Measurements from ENCODE around the gene GPR27. TPM values are rescaled to one million over a fixed set of nuclear protein-coding genes. Genes with fewer than 3 reads are reported as not detected.

Gene GPR27, protein sequence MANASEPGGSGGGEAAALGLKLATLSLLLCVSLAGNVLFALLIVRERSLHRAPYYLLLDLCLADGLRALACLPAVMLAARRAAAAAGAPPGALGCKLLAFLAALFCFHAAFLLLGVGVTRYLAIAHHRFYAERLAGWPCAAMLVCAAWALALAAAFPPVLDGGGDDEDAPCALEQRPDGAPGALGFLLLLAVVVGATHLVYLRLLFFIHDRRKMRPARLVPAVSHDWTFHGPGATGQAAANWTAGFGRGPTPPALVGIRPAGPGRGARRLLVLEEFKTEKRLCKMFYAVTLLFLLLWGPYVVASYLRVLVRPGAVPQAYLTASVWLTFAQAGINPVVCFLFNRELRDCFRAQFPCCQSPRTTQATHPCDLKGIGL
- 2.7 TPM for total RNA-seq
- polyA plus RNA-seq: 3.3 TPM

DNA sequence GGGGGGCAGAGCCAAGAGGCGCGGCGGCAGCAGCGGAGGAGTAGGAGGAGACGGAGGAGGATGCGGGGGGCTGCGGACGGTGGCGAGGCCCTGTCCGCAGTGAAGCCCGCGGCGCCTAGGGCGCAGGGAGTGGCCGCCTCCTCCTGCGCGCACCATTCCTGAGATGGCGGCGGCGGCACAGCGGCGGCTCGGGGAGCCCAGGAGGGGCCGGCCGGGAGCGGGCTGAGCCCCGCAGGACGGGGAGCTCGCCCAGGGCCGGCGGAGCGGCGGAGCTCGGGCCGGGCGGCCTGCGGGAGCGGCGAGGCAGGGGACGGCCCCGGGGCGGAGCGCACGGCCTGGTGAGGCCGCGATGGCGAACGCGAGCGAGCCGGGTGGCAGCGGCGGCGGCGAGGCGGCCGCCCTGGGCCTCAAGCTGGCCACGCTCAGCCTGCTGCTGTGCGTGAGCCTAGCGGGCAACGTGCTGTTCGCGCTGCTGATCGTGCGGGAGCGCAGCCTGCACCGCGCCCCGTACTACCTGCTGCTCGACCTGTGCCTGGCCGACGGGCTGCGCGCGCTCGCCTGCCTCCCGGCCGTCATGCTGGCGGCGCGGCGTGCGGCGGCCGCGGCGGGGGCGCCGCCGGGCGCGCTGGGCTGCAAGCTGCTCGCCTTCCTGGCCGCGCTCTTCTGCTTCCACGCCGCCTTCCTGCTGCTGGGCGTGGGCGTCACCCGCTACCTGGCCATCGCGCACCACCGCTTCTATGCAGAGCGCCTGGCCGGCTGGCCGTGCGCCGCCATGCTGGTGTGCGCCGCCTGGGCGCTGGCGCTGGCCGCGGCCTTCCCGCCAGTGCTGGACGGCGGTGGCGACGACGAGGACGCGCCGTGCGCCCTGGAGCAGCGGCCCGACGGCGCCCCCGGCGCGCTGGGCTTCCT lies at the start of gene GPR27:
TSS of gene GPR27 (plus strand) at position 155 of the 909 bp plus-strand sequence. CDS start at position 350, 195 bp downstream.
- Histone ChIP-seq H3K36me3 (ENCODE audit: insufficient read depth) (no peaks in the 10 kb centered on the region), H3K4me1 (ENCODE audit: insufficient read depth) (no peaks in the 10 kb centered on the region), H3K4me3 (ENCODE audit: low read depth, low read length) (peak within 1 kb of the TSS; percentile 84), H3K27ac (ENCODE audit: low read depth) (no peak within 1 kb of the TSS)
- DNase-seq (ENCODE audit: extremely low spot score): no peak
- under 1% methylated on average over 131 of the region's 131 CpGs for WGBS

DNA sequence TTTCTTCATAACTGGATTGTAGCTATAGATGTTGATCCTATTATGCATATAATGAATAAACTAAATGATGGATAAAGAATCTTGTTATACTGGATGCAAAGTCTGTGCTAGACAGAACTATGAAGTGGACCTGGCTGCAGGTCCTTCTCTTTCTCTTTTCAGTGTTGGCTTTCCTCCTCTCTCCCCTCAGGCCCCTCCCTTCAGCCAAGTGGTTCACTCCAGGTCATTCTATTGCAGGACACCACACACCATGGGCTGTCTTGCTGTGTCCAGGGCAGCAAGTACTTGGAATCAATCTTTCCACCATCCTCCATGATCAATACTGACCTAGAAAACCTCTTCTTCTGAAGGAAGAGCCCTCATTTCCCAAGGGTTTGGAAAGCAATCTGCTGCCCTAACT lies 48.7 kb upstream of the GPR27 start:
- no peak for DNase-seq (ENCODE audit: extremely low spot score)
- Histone ChIP-seq H3K4me3 (ENCODE audit: low read depth, low read length) (no peak overlapping the region), H3K36me3 (ENCODE audit: insufficient read depth) (no peaks in the 10 kb centered on the region), H3K27ac (ENCODE audit: low read depth) (no peak overlapping the region), H3K4me1 (ENCODE audit: insufficient read depth) (no peaks in the 10 kb centered on the region)

DNA sequence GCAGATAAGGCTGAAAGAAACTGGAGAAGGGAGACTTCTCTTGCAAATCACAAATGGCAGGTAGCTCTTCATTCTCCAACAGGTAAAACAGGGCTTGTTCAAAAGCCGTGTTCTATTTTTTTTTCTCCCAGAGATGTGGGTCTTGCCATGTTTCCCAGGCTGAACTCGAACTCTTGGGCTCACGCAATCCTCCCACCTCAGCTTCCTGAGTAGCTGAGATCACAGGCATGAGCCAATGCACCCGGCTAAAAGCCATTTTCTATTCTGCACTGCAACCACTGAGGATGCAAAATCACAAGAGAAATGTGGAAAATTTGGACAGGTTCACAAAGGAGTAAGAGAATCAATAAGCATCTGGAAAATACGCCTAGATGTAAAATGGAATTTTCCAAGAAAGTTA lies 48.0 kb upstream of the GPR27 start:
- Histone ChIP-seq H3K36me3 (ENCODE audit: insufficient read depth) (no peaks in the 10 kb centered on the region), H3K27ac (ENCODE audit: low read depth) (no peak overlapping the region), H3K4me3 (ENCODE audit: low read depth, low read length) (no peak overlapping the region), H3K4me1 (ENCODE audit: insufficient read depth) (no peaks in the 10 kb centered on the region)
- DNase-seq (ENCODE audit: extremely low spot score): no peak
- 92% methylated on average over 5 of the region's 5 CpGs for WGBS

DNA sequence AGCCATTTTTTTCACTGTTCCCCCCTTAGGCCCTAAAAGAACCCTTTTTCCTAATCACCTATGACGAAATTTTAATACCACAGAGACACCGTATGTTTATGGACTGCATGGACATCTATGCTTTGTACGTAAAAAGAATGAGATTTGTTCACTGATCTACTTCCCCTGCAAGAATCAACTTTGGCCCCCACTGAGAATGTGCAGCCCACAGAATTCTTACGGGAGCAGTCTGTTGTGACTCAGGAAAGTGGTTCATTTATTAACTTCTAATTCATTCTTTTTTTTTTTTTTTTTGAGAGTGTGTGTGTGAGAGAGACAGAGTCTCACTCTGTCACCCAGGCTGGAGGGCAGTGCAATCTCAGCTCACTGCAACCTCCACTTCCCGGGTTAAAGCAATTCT lies 46.1 kb upstream of the GPR27 start:
- Histone ChIP-seq H3K4me3 (ENCODE audit: low read depth, low read length) (no peak overlapping the region), H3K4me1 (ENCODE audit: insufficient read depth) (no peaks in the 10 kb centered on the region), H3K27ac (ENCODE audit: low read depth) (no peak overlapping the region), H3K36me3 (ENCODE audit: insufficient read depth) (no peaks in the 10 kb centered on the region)
- 89% methylated on average over 5 of the region's 5 CpGs for WGBS
- DNase-seq (ENCODE audit: extremely low spot score): no peak

DNA sequence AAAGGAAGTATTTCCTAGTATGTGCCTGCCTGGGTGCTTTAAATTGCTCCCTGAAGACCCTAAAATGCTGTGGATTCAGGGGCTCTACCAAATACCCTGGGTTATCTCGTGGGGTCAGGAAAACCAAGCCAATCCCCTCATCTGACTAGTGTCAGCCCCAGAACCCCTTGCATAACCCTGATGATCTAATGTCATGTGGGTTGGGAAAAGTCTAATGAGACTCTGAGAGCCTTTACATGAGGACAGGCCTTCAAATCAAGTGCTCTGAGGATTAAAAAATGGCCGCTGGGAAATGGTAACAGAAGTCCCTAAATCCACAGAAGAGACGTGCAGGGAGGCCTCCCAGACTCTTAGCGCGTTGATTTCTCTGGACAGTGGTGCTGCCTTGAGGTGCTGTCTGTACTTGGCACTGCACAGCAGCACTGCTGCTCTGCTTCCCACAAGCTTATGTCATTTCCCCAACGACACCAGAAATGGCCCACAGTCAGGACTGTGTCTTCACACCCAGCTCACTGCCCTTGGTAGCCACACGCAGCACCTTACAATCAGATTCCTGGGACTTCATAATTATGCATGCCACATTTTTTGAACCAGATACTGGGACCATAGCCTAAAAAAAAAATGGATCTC lies 45.1 kb upstream of the GPR27 start:
- Histone ChIP-seq H3K4me1 (ENCODE audit: insufficient read depth) (no peaks in the 10 kb centered on the region), H3K27ac (ENCODE audit: low read depth) (no peak overlapping the region), H3K36me3 (ENCODE audit: insufficient read depth) (no peaks in the 10 kb centered on the region), H3K4me3 (ENCODE audit: low read depth, low read length) (no peak overlapping the region)
- WGBS: 82% methylated on average over 7 of the region's 7 CpGs
- DNase-seq (ENCODE audit: extremely low spot score): no peak

DNA sequence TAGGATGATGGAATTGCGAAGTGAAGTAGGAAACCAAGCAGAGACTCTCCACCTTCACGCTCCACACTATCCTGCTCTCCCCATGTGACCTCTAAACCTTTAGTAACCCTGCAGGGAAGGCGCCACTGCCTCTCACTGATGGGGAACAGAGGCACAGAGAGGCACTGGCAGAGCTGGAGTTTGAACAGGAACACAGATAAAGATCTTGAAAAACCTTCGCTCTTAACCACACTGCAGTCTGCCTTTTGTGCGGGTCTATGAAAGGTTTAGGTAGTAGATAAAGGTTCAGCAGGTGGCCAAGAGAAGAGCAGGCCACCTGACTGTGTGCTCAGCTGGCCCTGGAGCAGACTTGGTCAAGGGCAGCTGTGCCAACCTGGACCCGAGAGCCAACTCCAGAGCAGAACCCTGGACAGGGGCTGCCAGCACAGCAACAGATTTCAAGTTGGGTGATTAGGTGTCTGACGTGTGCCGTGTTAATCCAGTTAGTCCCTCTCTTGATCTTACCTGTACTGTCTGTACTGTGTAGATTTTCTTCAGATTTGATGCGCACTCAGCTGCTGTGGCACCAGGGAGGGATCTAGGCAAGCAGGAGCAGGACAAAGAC lies 43.6 kb upstream of the GPR27 start:
- DNase-seq (ENCODE audit: extremely low spot score): no peak
- H3K36me3 ChIP-seq (ENCODE audit: insufficient read depth): no peaks in the 10 kb centered on the region
- no peaks in the 10 kb centered on the region for H3K4me1 ChIP-seq (ENCODE audit: insufficient read depth)
- H3K4me3 ChIP-seq (ENCODE audit: low read depth, low read length): no peak overlapping the region
- H3K27ac ChIP-seq (ENCODE audit: low read depth): no peak overlapping the region
- 90% methylated on average over 9 of the region's 9 CpGs for WGBS

DNA sequence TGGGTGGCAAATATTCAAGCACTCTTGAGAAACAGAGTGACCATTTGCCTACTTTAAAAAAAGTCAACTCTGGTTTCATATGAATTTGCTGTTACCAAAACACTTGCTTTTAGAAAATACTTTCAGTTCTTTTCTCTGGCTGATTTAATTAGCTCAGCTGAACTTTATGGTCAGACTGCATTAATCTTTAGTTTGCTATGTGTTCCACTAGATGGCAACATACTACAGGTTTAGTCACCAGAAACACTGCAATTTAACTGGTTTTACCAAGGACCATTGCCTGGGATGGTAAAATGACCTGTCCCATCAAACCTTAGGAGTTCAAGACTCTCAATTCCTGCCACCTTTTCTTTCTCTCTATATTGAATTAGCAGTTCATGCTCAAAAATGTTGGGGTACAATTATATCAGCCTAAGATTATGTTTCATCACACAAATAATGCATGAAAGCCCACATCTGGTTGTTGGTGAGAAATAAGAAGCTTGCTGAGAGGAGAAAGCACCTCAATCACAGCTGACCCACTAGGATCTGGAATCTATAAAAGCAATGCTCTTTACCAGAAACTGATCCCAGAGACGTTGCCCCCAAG lies 42.7 kb upstream of the GPR27 start:
- Histone ChIP-seq H3K4me3 (ENCODE audit: low read depth, low read length) (no peak overlapping the region), H3K27ac (ENCODE audit: low read depth) (no peak overlapping the region), H3K4me1 (ENCODE audit: insufficient read depth) (no peaks in the 10 kb centered on the region), H3K36me3 (ENCODE audit: insufficient read depth) (no peaks in the 10 kb centered on the region)
- DNase-seq (ENCODE audit: extremely low spot score): no peak
- 50% methylated on average over 1 of the region's 1 CpG for WGBS

DNA sequence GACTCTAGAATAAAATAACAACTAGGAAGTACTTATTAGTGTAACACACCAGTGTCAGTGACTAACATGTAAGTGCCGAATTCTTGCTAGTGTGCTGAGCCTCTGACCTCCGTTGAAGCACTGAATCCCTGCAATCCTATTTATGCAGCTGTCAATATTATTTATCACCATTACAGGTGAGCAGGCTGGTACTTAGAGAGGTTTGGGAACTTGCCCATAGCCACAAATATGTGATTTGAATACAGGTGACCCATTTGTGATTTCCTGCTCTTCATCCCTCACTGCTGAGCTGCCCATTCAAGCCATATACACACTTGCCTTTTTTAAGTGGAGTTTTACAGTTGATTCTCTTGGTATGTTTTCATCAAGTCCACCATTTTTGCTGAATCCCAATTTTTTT lies 40.6 kb upstream of the GPR27 start:
- H3K27ac ChIP-seq (ENCODE audit: low read depth): no peak overlapping the region
- H3K36me3 ChIP-seq (ENCODE audit: insufficient read depth): no peaks in the 10 kb centered on the region
- WGBS: 81% methylated on average over 2 of the region's 2 CpGs
- DNase-seq (ENCODE audit: extremely low spot score): no peak
- H3K4me3 ChIP-seq (ENCODE audit: low read depth, low read length): no peak overlapping the region
- no peaks in the 10 kb centered on the region for H3K4me1 ChIP-seq (ENCODE audit: insufficient read depth)

DNA sequence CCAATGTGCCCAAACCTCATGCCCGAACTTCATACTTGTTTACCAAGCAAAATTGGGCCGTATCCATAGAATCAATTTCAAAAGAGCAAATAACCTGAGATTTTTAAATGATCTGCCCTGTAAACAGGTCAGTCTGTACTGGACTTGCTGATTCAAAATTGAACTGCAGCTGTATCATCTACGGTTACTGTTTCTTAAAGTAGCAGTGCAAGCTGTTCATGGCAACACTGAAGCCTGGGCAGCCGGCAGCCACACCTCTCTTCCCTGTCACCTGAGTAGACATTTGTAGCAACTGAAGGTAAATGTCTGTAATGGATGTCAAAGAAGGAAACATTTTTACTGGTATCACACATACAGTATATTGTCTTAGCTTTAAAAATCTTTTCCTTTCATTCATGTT lies 39.1 kb upstream of the GPR27 start:
- 93% methylated on average over 4 of the region's 4 CpGs for WGBS

DNA sequence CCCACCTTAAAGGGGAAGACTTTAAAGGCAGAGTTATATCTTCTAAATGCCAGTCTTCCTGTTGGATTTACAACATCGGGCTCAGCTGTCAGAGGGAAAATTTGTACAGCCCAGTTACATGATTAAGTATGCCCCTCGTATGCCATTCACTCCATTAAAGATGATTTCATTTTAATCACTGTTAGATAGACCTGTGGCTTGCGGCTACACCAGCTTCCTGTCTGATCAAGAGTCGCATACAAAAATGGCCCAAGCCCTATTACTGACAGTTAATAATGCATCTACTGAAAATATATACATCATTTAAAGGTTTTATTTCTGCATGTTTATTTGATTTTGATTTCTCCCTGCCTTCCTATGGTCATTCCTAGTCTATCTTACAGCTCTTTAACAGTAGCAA lies 35.6 kb upstream of the GPR27 start:
- no peak for DNase-seq (ENCODE audit: extremely low spot score)
- no peak overlapping the region for H3K4me3 ChIP-seq (ENCODE audit: low read depth, low read length)
- H3K36me3 ChIP-seq (ENCODE audit: insufficient read depth): no peaks in the 10 kb centered on the region
- 90% methylated on average over 4 of the region's 4 CpGs for WGBS
- no peak overlapping the region for H3K27ac ChIP-seq (ENCODE audit: low read depth)
- H3K4me1 ChIP-seq (ENCODE audit: insufficient read depth): no peaks in the 10 kb centered on the region

More for the DNA sequence above, 39.1 kb upstream of the GPR27 start:
- Histone ChIP-seq H3K4me1 (ENCODE audit: insufficient read depth) (no peaks in the 10 kb centered on the region), H3K4me3 (ENCODE audit: low read depth, low read length) (no peak overlapping the region), H3K27ac (ENCODE audit: low read depth) (no peak overlapping the region), H3K36me3 (ENCODE audit: insufficient read depth) (no peaks in the 10 kb centered on the region)
- no peak for DNase-seq (ENCODE audit: extremely low spot score)

DNA sequence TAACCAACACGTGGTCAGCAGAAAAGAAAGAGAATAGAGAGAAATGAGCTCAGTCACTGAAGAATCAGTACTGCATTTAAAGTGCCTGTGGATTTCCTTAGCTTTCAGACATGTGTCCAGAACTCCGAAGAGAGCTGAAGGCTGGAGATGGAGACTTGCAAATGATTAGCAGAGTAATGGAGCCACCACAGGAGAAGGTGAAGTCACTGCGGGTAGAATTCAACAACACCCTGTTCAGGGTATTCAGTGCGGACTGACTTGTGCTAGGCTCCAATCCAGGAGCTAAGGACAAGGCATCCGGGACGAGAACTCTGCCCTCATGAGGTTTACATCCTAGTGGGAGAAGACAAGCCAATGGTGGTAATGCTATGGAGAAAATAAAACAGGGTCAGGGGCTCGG lies 32.7 kb upstream of the GPR27 start:
- WGBS: 94% methylated on average over 7 of the region's 7 CpGs
- H3K36me3 ChIP-seq (ENCODE audit: insufficient read depth): no peaks in the 10 kb centered on the region

DNA sequence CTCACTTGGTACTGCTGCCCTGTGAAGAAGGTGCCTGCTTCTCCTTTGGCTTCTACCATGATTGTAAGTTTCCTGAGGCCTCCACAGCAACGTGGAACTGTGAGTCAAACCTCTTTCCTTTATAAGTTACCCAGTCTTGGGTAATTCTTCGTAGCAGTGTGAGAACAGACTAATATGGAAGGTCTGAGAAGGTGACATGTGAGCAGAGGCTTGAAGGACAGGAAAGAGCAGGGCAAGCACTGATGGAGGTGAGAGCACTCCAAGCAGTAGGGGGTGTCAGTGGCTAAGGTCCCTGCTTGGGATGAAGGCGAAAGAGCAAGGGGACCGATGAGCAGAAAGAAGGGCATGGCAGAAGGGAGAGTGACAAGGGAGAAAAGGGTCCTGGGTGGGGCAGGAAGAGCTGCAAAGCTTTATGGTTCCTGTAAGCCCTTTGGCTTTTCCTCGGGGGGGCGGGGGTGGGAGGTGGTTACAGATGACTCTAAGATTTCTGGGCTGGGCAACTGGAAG lies 32.0 kb upstream of the GPR27 start:
- whole genome bisulfite sequencing: 82% methylated on average over 6 of the region's 6 CpGs
- DNase-seq (ENCODE audit: extremely low spot score): no peak
- Histone ChIP-seq H3K27ac (ENCODE audit: low read depth) (no peak overlapping the region), H3K4me1 (ENCODE audit: insufficient read depth) (no peaks in the 10 kb centered on the region), H3K4me3 (ENCODE audit: low read depth, low read length) (no peak overlapping the region), H3K36me3 (ENCODE audit: insufficient read depth) (no peaks in the 10 kb centered on the region)

More for the DNA sequence above, 32.7 kb upstream of the GPR27 start:
- H3K4me3 ChIP-seq (ENCODE audit: low read depth, low read length): no peak overlapping the region
- no peak for DNase-seq (ENCODE audit: extremely low spot score)
- no peak overlapping the region for H3K27ac ChIP-seq (ENCODE audit: low read depth)
- H3K4me1 ChIP-seq (ENCODE audit: insufficient read depth): no peaks in the 10 kb centered on the region

DNA sequence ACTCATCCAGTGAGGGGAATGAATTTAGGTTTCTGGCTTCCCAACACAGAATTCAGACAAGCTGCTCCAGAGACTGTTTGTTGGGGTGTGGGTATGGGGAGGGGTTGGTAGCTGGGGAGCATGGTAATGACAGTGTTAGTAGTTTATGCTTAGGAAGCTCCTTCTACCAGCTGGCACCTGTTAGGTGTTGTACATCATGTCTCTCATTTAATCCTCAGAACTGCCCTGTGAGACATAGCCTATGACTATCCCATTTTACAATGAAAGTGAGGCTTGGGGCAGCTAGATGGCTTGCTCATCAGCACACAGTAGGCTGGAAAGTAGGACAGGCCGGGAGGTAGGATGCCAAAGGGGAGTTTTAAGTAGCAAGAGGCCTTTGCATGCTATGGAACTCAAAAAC lies 31.0 kb upstream of the GPR27 start:
- WGBS: 96% methylated on average over 1 of the region's 1 CpG
- no peak for DNase-seq (ENCODE audit: extremely low spot score)
- Histone ChIP-seq H3K4me3 (ENCODE audit: low read depth, low read length) (no peak overlapping the region), H3K4me1 (ENCODE audit: insufficient read depth) (no peaks in the 10 kb centered on the region), H3K27ac (ENCODE audit: low read depth) (no peak overlapping the region), H3K36me3 (ENCODE audit: insufficient read depth) (no peaks in the 10 kb centered on the region)
